HL-60 (cell line): ENCODE measurements around the gene C19orf73.

Source experiments
- DNase-seq, 2 experiments: peaks; one replicate each; pipeline ENCODE4 v3.0.0-alpha.2; 2010 to 2020; ENCODE audit warnings: low read depth in 1 of 2, low spot score in 1 of 2
- H3K27ac ChIP-seq: fragments of 250-450 bp; sonication (Bioruptor Pico); replicated peaks from 2 replicates; pipeline ENCODE4 v1.5.1; 2020; ENCODE audit warnings: mild to moderate bottlenecking, moderate library complexity
- H3K27me3 ChIP-seq: fragments of 250-450 bp; sonication (Bioruptor Pico); 2 replicates; pipeline ENCODE4 v1.5.1; 2021; ENCODE audit warnings: mild to moderate bottlenecking, moderate library complexity; ENCODE audit not compliant: insufficient read depth, poor library complexity, severe bottlenecking
- H3K4me3 ChIP-seq: replicated peaks from 2 replicates; pipeline ENCODE4 v1.5.1; 2011; ENCODE audit warnings: mild to moderate bottlenecking, control low read depth, low read length; ENCODE audit not compliant: insufficient read depth
- CTCF ChIP-seq: IDR thresholded peaks from one replicate; pipeline ENCODE4 v1.5.1; 2011; ENCODE audit warnings: low read length, control low read depth, inconsistent platforms; ENCODE audit not compliant: insufficient read depth
- GABPA ChIP-seq: IDR thresholded peaks from 2 replicates; pipeline ENCODE4 v1.6.1; 2012; ENCODE audit warnings: low read depth
- POLR2AphosphoS5 ChIP-seq: IDR thresholded peaks from 2 replicates; pipeline ENCODE4 v1.6.1; 2012; ENCODE audit warnings: low read depth
- REST ChIP-seq: IDR thresholded peaks from 2 replicates; pipeline ENCODE4 v1.6.1; 2012; ENCODE audit warnings: low read depth; ENCODE audit not compliant: insufficient replicate concordance
- SPI1 ChIP-seq: IDR thresholded peaks from 2 replicates; pipeline ENCODE4 v1.6.1; 2012; ENCODE audit warnings: low read depth, mild to moderate bottlenecking, borderline replicate concordance

The C19orf73 gene

GRCh38 chr19:49136771-49137171 lies 17.8 kb upstream of the C19orf73 start:
- no peaks in the 10 kb centered on the region for H3K27me3 ChIP-seq
- no peak for TF ChIP-seq GABPA
- no peak for TF ChIP-seq REST
- TF ChIP-seq SPI1: no peak; the same call in 1 of the 2 replicates
- TF ChIP-seq POLR2AphosphoS5: no peak
- no peak for TF ChIP-seq CTCF
- H3K27ac ChIP-seq: no peak overlapping the region
- no peak overlapping the region for H3K4me3 ChIP-seq
- no peak for DNase-seq

- H3K4me3 ChIP-seq: no peak overlapping the region
- H3K27ac ChIP-seq: no peak overlapping the region
Measured at GRCh38 chr19:49135686-49136085, 16.7 kb upstream of the C19orf73 start.

More at GRCh38 chr19:49135686-49136085, 16.7 kb upstream of the C19orf73 start:
- no peak for TF ChIP-seq GABPA
- TF ChIP-seq REST: no peak
- TF ChIP-seq SPI1: no peak
- TF ChIP-seq CTCF: no peak
- no peak for TF ChIP-seq POLR2AphosphoS5
- no peaks in the 10 kb centered on the region for H3K27me3 ChIP-seq
- no peak for DNase-seq
